ENCODE results near the gene DPEP2.

DNA sequence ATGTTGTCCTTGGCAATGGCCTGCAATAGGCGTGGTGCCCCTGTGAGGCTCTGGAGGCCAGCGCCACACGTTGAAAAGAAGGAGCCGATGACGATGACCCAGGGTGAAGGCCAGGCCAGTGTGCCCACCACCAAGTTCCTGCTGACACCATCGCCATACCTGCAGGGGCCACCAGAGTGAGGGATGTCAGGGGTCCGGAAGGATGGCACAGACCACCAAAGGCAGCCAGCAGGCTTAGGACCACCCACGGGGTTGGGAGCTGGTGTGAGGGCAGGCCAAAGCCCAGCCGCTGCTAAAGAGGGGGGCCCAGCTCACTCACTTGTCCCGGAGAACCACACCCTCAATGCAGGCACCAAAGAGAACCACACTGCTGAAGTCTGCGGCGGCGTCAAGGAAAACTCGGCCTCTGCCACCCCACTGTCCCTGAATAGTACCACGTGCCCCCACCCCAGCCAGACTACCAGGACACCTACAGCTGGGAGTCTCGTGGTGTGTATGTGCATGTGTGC lies 48.9 kb downstream of the DPEP2 start:
- TF ChIP-seq, protein P1, sequence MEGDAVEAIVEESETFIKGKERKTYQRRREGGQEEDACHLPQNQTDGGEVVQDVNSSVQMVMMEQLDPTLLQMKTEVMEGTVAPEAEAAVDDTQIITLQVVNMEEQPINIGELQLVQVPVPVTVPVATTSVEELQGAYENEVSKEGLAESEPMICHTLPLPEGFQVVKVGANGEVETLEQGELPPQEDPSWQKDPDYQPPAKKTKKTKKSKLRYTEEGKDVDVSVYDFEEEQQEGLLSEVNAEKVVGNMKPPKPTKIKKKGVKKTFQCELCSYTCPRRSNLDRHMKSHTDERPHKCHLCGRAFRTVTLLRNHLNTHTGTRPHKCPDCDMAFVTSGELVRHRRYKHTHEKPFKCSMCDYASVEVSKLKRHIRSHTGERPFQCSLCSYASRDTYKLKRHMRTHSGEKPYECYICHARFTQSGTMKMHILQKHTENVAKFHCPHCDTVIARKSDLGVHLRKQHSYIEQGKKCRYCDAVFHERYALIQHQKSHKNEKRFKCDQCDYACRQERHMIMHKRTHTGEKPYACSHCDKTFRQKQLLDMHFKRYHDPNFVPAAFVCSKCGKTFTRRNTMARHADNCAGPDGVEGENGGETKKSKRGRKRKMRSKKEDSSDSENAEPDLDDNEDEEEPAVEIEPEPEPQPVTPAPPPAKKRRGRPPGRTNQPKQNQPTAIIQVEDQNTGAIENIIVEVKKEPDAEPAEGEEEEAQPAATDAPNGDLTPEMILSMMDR (IDR thresholded peaks at IDR 0.05 in 2 of 3, conservative IDR thresholded peaks at IDR 0.05 in 1 of 3; ENCODE audit: borderline replicate concordance in 1 of 3, insufficient read depth in 1 of 3, low read depth in 2 of 3, low read length in 2 of 3): no peak
- TF ChIP-seq, protein P2, sequence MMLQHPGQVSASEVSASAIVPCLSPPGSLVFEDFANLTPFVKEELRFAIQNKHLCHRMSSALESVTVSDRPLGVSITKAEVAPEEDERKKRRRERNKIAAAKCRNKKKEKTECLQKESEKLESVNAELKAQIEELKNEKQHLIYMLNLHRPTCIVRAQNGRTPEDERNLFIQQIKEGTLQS (IDR thresholded peaks at IDR 0.05): no peak
- no peak for TF ChIP-seq CEBPB (IDR thresholded peaks at IDR 0.05; ENCODE audit: low read depth)
- TF ChIP-seq POLR2A (IDR thresholded peaks at IDR 0.05; ENCODE audit: borderline replicate concordance, extremely low read depth, insufficient read depth, insufficient read length): no peak
- no peak for TF ChIP-seq YY1 (IDR thresholded peaks at IDR 0.05; ENCODE audit: extremely low read depth, insufficient replicate concordance, low read depth, low read length)
- TF ChIP-seq EZH2 (IDR thresholded peaks at IDR 0.05): no peak
- no peak for TF ChIP-seq ZFX (IDR thresholded peaks at IDR 0.05)
- no peak for TF ChIP-seq RAD21 (IDR thresholded peaks at IDR 0.05; ENCODE audit: low read depth)
- TF ChIP-seq EZH2phosphoT487 (IDR thresholded peaks at IDR 0.05; ENCODE audit: borderline replicate concordance): no peak
- TF ChIP-seq, protein P3, sequence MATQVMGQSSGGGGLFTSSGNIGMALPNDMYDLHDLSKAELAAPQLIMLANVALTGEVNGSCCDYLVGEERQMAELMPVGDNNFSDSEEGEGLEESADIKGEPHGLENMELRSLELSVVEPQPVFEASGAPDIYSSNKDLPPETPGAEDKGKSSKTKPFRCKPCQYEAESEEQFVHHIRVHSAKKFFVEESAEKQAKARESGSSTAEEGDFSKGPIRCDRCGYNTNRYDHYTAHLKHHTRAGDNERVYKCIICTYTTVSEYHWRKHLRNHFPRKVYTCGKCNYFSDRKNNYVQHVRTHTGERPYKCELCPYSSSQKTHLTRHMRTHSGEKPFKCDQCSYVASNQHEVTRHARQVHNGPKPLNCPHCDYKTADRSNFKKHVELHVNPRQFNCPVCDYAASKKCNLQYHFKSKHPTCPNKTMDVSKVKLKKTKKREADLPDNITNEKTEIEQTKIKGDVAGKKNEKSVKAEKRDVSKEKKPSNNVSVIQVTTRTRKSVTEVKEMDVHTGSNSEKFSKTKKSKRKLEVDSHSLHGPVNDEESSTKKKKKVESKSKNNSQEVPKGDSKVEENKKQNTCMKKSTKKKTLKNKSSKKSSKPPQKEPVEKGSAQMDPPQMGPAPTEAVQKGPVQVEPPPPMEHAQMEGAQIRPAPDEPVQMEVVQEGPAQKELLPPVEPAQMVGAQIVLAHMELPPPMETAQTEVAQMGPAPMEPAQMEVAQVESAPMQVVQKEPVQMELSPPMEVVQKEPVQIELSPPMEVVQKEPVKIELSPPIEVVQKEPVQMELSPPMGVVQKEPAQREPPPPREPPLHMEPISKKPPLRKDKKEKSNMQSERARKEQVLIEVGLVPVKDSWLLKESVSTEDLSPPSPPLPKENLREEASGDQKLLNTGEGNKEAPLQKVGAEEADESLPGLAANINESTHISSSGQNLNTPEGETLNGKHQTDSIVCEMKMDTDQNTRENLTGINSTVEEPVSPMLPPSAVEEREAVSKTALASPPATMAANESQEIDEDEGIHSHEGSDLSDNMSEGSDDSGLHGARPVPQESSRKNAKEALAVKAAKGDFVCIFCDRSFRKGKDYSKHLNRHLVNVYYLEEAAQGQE (IDR thresholded peaks at IDR 0.05; ENCODE audit: low read depth): no peak
- TF ChIP-seq POLR2AphosphoS5 (IDR thresholded peaks at IDR 0.05; ENCODE audit: low read depth, low read length): no peak
